Activated T-helper 17 cell treated with anti-CD3 and anti-CD28 coated beads, Interleukin-2, amount 50 U/mL, for 72 hours (primary cell): ENCODE results near the gene NR5A2. TPM values are rescaled to one million over a fixed set of nuclear protein-coding genes. Genes with fewer than 3 reads are reported as not detected.

Source experiments
- ATAC-seq: fragments of 150-1000 bp; cut with Tn5 transposase; replicated peaks from 2 replicates; pipeline ENCODE4 v1.10.0; 2021; ENCODE audit warnings: mild to moderate bottlenecking, moderate library complexity
- H3K27ac Mint-ChIP-seq: one replicate; pipeline ENCODE4 v1.8.0; 2022; ENCODE audit warnings: mixed read lengths
- H3K27me3 Mint-ChIP-seq: one replicate; pipeline ENCODE4 v1.8.0; 2022; ENCODE audit warnings: mixed read lengths
- H3K36me3 Mint-ChIP-seq: one replicate; pipeline ENCODE4 v1.8.0; 2022; ENCODE audit warnings: low read depth, mild to moderate bottlenecking, mixed read lengths
- H3K4me1 Mint-ChIP-seq: one replicate; pipeline ENCODE4 v1.8.0; 2022; ENCODE audit warnings: mixed read lengths
- H3K4me3 Mint-ChIP-seq: one replicate; pipeline ENCODE4 v1.8.0; 2022; ENCODE audit warnings: mild to moderate bottlenecking, mixed read lengths
- H3K9me3 Mint-ChIP-seq: one replicate; pipeline ENCODE4 v1.8.0; 2022; ENCODE audit warnings: mixed read lengths
- total RNA-seq, 2 donors: library from RNA; stranded (reverse); gene quantifications; one replicate each; pipeline ENCODE4 v1.2.3, GENCODE V29; 2022

The NR5A2 gene
- total RNA-seq, 2 donors from 2014 or later, result 0.13 TPM; not detected in 1

GRCh38 chr1:200165493-200166220, 138.1 kb downstream of the NR5A2 start:
- peaks cover 6% of the 10 kb centered on the region for H3K27me3 Mint-ChIP-seq
- H3K9me3 Mint-ChIP-seq, result no peaks in the 10 kb centered on the region
- no peak overlapping the region for H3K4me3 Mint-ChIP-seq
- no peaks in the 10 kb centered on the region for H3K4me1 Mint-ChIP-seq
- H3K27ac Mint-ChIP-seq, result no peak overlapping the region
- no peaks in the 10 kb centered on the region for H3K36me3 Mint-ChIP-seq
- ATAC-seq, result no peak

GRCh38 chr1:200166411-200166810, 138.9 kb downstream of the NR5A2 start:
- H3K4me3 Mint-ChIP-seq, result no peak overlapping the region
- H3K4me1 Mint-ChIP-seq, result no peaks in the 10 kb centered on the region
- no peaks in the 10 kb centered on the region for H3K36me3 Mint-ChIP-seq
- no peak overlapping the region for H3K27ac Mint-ChIP-seq
- H3K9me3 Mint-ChIP-seq, result no peaks in the 10 kb centered on the region
- peaks cover 9% of the 10 kb centered on the region for H3K27me3 Mint-ChIP-seq
- ATAC-seq, result no peak

- Mint-ChIP-seq H3K27ac (no peak overlapping the region), H3K9me3 (no peaks in the 10 kb centered on the region), H3K4me1 (no peaks in the 10 kb centered on the region), H3K36me3 (no peaks in the 10 kb centered on the region), H3K4me3 (no peak overlapping the region), H3K27me3 (peaks cover 17% of the 10 kb centered on the region)
- ATAC-seq, result no peak
These were observed 141.4 kb downstream of the NR5A2 start for GRCh38 chr1:200168926-200169325.

- H3K4me1 Mint-ChIP-seq, result no peaks in the 10 kb centered on the region
These were observed 144.8 kb downstream of the NR5A2 start for GRCh38 chr1:200172311-200172710.

GRCh38 chr1:200173097-200173618, 145.6 kb downstream of the NR5A2 start:
- no peak overlapping the region for H3K27ac Mint-ChIP-seq
- no peak overlapping the region for H3K4me3 Mint-ChIP-seq
- peaks cover 18% of the 10 kb centered on the region for H3K27me3 Mint-ChIP-seq
- no peaks in the 10 kb centered on the region for H3K36me3 Mint-ChIP-seq
- no peaks in the 10 kb centered on the region for H3K9me3 Mint-ChIP-seq
- no peaks in the 10 kb centered on the region for H3K4me1 Mint-ChIP-seq
- no peak for ATAC-seq

More at GRCh38 chr1:200172311-200172710, 144.8 kb downstream of the NR5A2 start:
- Mint-ChIP-seq H3K27me3 (peaks cover 23% of the 10 kb centered on the region), H3K36me3 (no peaks in the 10 kb centered on the region), H3K27ac (no peak overlapping the region), H3K9me3 (no peaks in the 10 kb centered on the region), H3K4me3 (no peak overlapping the region)
- no peak for ATAC-seq

- Mint-ChIP-seq H3K27me3 (peaks cover 18% of the 10 kb centered on the region), H3K36me3 (no peaks in the 10 kb centered on the region)
These were observed 147.2 kb downstream of the NR5A2 start for GRCh38 chr1:200174525-200175295.

GRCh38 chr1:200176181-200176580, 148.7 kb downstream of the NR5A2 start:
- Mint-ChIP-seq H3K4me1 (no peaks in the 10 kb centered on the region), H3K36me3 (no peaks in the 10 kb centered on the region), H3K9me3 (peaks cover 4% of the 10 kb centered on the region), H3K27me3 (peaks cover 25% of the 10 kb centered on the region), H3K27ac (no peak overlapping the region), H3K4me3 (no peak overlapping the region)
- ATAC-seq, result no peak

More at GRCh38 chr1:200174525-200175295, 147.2 kb downstream of the NR5A2 start:
- Mint-ChIP-seq H3K27ac (no peak overlapping the region), H3K9me3 (no peaks in the 10 kb centered on the region), H3K4me3 (no peak overlapping the region), H3K4me1 (no peaks in the 10 kb centered on the region)
- no peak for ATAC-seq

GRCh38 chr1:200176798-200177197, 149.3 kb downstream of the NR5A2 start:
- ATAC-seq, result no peak
- H3K27ac Mint-ChIP-seq, result no peak overlapping the region
- peaks cover 25% of the 10 kb centered on the region for H3K27me3 Mint-ChIP-seq
- H3K36me3 Mint-ChIP-seq, result no peaks in the 10 kb centered on the region
- no peak overlapping the region for H3K4me3 Mint-ChIP-seq
- peaks cover 4% of the 10 kb centered on the region for H3K9me3 Mint-ChIP-seq
- H3K4me1 Mint-ChIP-seq, result no peaks in the 10 kb centered on the region

- H3K27ac Mint-ChIP-seq, result no peak overlapping the region
- peaks cover 21% of the 10 kb centered on the region for H3K27me3 Mint-ChIP-seq
- peaks cover 4% of the 10 kb centered on the region for H3K9me3 Mint-ChIP-seq
- H3K36me3 Mint-ChIP-seq, result no peaks in the 10 kb centered on the region
- no peak for ATAC-seq
- no peak overlapping the region for H3K4me3 Mint-ChIP-seq
- no peaks in the 10 kb centered on the region for H3K4me1 Mint-ChIP-seq
These were observed 150.8 kb downstream of the NR5A2 start for GRCh38 chr1:200178340-200178739.

GRCh38 chr1:200179126-200179780, 151.7 kb downstream of the NR5A2 start:
- no peak for ATAC-seq

GRCh38 chr1:200179781-200180160, 152.3 kb downstream of the NR5A2 start:
- Mint-ChIP-seq H3K36me3 (no peaks in the 10 kb centered on the region), H3K27me3 (peaks cover 18% of the 10 kb centered on the region), H3K4me3 (no peak overlapping the region), H3K9me3 (peaks cover 4% of the 10 kb centered on the region), H3K4me1 (no peaks in the 10 kb centered on the region), H3K27ac (no peak overlapping the region)
- ATAC-seq, result no peak

More at GRCh38 chr1:200179126-200179780, 151.7 kb downstream of the NR5A2 start:
- no peak overlapping the region for H3K4me3 Mint-ChIP-seq
- H3K36me3 Mint-ChIP-seq, result no peaks in the 10 kb centered on the region
- no peak overlapping the region for H3K27ac Mint-ChIP-seq
- H3K27me3 Mint-ChIP-seq, result peaks cover 21% of the 10 kb centered on the region
- peaks cover 4% of the 10 kb centered on the region for H3K9me3 Mint-ChIP-seq
- H3K4me1 Mint-ChIP-seq, result no peaks in the 10 kb centered on the region

- Mint-ChIP-seq H3K4me3 (no peak overlapping the region), H3K36me3 (no peaks in the 10 kb centered on the region), H3K27me3 (peaks cover 22% of the 10 kb centered on the region), H3K4me1 (no peaks in the 10 kb centered on the region), H3K9me3 (peaks cover 4% of the 10 kb centered on the region), H3K27ac (no peak overlapping the region)
- peak; percentile 24 for ATAC-seq
These were observed 153.3 kb downstream of the NR5A2 start for GRCh38 chr1:200180821-200181220.

- H3K36me3 Mint-ChIP-seq, result no peaks in the 10 kb centered on the region
- ATAC-seq, result no peak
These were observed 154.4 kb downstream of the NR5A2 start for GRCh38 chr1:200181861-200182260.

GRCh38 chr1:200182701-200183100, 155.2 kb downstream of the NR5A2 start:
- Mint-ChIP-seq H3K4me1 (no peaks in the 10 kb centered on the region), H3K27me3 (peaks cover 24% of the 10 kb centered on the region), H3K9me3 (peaks cover 8% of the 10 kb centered on the region), H3K36me3 (no peaks in the 10 kb centered on the region), H3K4me3 (no peak overlapping the region), H3K27ac (no peak overlapping the region)
- no peak for ATAC-seq

More at GRCh38 chr1:200181861-200182260, 154.4 kb downstream of the NR5A2 start:
- H3K27ac Mint-ChIP-seq, result no peak overlapping the region
- peaks cover 24% of the 10 kb centered on the region for H3K27me3 Mint-ChIP-seq
- peaks cover 8% of the 10 kb centered on the region for H3K9me3 Mint-ChIP-seq
- no peak overlapping the region for H3K4me3 Mint-ChIP-seq
- H3K4me1 Mint-ChIP-seq, result no peaks in the 10 kb centered on the region
